ENCODE results near the gene SRCAP.

Gene SRCAP

DNA sequence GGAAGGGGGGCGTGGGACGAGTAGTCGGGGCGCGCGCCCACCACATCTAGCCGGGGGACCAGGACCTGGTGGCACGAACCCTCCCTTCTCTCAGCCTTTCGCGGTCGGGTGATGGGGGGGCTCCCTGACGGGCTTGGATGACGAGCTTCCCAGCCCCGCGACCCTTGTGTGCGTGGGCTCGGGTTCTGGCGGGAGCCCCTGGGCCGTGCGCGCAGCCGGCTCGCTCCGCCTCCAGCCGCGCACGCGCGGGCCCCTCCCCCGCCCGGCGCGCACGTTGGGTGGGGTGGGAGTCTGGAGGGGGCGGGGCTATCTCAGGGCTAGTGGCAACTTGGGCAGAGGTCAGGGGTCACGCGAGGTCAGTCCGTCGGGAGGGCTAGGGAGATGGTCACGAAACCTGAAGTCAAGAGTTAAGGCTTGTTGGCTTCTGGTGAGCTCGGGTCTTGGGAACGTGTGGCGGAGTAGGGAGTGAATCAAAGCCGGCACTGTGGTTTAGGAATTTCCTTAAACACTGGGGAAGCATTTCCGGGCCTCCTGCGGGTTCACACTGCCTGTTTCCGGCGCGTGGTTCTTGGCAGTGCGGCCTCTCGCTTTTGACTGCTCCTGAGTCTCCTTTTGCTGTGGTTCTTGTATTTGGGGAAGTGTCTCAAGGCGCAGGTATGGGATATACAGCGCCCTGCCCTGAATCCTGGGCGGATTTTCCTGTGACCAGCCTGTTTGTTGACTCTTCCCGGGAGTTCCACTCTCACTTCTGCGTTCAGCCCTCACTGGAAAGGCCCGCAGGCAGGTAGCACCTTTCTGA, at the start of gene SRCAP:
SRCAP (plus strand) TSS at position 356 of the 799 bp plus-strand sequence. CDS start 1,654 bp downstream, outside the sequence.
- DNase-seq: peak; percentile 95

DNA sequence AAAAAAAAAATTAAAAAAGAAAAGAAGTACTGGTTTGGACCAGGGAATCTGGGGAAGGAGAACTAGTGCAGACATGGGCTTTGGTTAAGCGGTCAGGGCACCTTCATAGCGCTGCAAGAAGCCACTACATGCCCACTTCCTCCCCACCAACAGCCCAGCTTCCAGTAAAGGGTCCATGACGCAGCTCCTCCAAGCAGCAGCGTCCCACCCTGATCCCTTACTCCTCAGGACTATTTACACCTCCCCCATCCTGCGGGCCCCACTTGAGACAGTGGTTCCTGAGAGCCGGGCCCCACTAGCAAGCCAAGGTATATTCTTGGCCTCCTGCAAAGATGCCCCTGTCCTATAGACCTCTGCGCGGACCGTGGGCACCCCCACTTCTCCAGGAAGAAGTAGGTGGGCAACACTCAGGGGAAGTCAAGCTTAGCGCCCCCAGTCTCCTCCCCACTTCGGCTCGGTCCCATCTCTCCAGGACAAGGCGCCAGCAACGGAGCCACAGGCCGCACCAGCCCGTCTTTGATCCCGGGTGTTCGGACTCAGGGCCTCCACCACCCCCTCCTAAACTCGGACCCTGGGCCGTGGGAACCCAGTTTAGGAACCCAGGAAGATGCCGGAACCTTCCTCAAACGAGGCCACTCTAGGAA, 49.1 kb upstream of the SRCAP start:
- peak; percentile 74 for DNase-seq

DNA sequence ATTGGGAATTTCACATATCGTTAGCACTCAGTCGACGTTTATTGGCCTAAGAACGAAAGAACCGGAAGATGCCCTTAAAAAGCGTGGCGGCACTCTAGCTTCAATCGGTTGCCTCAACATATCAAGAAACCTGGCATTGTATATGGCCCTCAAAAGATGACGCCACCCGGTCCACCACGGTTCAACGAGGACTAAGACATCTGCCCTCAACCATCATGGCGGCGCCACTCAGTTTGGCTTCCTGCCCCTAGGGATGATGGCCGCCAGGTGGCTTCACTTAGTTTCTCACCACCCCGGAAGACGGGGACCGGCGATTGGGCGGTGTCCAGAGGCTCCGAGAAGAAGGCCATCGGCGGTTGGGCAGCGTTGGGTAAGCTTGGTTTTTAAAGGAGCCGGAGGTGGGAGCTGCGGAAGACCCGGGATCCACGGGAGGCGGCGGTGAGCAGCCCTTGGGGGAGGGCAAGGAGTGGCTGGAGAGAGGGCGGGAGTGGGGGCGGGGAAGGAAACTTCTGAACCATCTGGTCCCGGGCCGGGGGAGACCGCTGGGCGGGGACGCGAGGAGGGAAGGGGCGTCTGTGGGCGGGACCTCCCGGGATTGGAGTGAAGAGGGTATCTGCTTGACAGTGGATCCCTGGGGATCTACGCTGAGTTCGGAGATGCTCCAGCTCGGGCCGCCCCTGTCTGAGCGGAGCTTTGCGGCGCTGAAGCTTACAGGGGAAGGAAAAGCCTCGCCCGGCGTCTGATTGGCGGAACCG, 48.4 kb upstream of the SRCAP start, which contains the start of gene PRR14:
PRR14 (plus strand) TSS at position 592 of the 755 bp plus-strand sequence. CDS start 686 bp downstream, outside the sequence.
- peak; percentile 100 for DNase-seq

DNA sequence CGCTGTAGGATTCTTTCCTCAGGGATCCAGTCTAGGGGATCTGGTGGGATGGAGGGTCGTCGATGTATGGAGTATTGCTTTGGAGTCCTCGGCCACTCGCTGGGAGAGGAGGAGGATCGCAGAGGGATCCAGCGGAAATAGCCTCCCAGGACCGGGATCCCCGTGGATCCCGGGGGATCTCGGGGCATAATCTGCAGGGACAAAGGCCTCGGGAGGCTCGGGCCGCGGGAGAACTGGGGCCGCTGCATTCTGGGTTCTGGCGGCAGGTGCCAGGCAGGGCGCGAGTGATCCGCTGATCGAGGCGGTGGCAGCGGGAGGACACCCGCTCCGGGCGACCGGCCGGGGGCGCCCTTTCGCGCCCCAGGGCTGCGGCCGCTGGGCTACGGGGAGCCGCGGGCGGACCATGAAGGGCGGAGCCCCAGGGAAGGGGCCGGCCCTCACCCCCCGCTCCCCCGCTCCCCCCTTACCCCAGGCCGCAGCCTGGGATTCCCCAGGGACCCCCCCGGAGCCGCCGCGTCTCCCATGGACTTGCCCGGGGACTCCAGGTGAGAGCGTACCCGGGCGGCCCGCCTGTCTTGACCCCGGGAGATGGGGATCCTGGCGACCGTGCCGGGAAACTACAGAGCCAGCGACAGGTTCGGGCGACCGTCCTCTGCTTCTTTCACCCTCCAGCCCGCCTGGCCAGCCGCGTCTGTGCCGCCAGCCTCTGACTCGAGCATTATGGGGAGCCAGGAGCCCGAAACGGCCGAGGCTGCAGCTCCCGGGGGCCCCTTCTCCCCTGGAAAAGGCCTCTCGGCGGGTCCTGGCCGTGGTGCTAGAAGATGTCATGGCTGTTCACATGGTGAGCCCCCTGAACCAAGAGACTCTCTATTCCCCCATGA, 47.6 kb upstream of the SRCAP start:
- DNase-seq: peak; percentile 91

DNA sequence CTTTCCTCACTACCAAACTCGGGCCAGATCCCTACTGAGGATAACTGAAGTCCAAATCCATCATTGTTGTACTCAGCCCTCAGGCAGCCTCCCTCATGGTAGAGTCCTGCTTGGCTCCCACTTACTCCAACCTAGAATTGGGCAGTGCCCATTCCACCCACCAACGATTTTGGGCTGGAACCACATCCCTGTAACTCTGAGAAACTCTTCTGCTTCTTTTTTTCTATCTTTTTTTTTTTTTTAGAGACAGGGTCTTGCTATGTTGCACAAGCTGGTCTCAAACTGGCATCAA, 47.0 kb upstream of the SRCAP start:
- no peak for DNase-seq

DNA sequence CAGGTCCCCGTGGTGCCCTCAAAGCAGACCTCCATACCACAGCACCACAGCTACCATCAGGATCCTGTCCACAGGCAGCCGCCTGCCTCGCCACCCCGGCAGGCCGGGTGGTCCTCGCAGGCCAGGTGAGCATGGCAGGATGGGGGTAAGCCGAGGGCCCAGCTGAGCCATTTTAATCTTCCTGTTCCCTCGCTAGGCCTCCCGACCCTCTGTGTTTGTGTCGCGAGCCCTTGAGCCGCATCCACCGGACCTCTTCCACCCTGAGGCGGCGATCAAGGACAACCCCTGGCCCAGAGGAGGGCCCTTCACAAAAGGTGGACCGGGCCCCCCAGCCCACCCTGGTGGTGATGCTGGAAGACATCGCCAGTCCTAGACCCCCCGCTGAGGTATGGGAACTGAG, 46.3 kb upstream of the SRCAP start:
- DNase-seq: no peak

DNA sequence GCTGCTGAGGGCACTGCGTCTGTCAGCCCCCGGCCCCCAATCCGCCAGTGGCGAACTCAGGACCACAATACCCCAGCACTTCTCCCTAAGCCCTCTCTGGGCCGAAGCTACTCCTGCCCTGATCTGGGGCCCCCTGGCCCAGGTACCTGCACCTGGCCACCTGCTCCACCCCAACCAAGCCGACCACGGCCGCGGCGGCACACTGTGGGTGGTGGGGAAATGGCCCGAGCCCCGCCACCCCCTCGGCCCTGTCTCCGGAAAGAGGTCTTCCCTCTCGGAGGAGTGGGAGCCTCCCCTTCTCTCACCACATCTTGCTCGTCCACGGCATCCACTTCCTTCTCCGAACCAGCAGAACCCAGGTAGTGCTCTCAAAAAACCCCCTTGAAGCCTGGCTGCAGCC, 44.1 kb upstream of the SRCAP start:
- DNase-seq: no peak

DNA sequence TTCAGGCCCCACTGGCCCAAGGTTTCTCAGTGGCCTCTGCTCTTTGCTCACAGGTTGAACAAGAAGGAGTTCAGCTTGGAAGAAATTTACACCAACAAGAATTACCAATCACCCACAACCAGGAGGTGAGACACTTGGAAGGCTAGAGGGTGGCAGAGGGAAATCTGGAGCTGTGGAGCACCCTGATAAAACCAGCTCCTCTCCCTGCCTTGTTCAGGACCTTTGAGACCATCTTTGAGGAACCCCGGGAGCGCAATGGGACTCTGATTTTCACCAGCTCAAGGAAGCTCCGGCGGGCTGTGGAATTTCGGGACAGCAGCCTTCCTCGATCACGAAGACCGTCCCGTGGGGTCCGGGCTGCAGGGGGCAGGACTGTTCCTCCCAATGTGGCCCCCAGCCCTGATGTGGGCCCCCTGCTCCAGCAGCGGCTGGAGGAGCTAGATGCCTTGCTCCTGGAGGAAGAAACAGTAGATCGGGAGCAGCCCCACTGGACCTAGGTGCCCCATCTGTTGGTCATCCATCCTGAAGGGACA, 43.1 kb upstream of the SRCAP start:
- no peak for DNase-seq

DNA sequence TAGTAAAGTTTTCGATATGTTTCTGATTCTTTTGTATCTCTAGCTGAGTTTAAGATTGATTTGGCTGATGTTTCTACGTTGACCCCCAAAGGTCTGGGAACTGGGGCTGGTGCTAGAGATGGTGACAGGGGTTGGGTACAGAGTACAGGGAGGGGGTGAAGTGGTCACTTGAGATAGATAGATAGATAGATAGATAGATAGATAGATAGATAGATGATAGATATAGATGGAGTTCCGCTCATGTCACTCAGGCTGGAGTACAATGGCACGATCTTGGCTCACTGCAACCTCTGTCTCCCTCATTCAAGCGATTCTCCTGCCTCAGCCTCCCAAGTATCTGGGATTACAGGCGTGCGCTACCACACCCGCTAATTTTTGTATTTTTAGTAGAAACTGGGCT, 42.6 kb upstream of the SRCAP start:
- no peak for DNase-seq

DNA sequence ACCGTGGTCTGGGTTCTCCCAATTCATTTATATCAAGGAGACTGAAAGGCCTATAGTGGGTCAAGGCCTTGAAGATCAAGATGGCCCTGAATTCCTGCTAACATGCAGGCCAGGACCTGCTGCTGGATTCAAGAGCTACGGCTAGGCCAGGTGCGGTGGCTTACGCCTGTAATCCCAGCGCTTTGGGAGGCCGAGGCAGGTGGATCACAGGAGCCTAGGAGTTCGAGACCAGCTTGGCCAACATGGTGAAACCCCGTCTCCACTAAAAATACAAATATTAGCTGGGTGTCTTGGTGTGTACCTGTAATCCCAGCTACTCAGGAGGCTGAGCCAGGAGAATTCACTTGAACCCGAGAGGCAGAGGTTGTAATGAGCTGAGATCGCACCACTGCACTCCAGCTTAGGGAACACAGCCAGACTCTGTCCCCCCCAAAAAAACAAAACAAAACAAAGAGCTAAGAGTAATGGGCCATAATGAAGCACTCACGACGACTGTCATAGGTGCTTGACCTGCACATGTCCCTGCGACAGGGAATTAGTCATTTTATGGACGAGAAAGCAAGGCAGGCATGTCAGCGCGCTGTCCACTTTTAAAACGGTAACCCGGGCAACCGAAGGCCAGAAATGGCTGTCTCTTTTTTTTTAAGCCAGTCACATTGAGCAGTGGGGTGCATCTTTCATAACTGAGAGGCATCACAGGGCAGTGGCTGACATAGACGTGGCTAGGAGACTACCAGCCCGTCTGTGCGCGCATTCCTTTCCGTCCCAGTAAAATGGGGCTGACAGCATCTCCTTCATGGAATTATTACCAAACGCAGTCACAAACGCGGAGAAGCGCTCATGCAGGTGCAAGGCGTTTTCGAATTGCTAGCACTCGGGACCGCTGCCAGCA, 41.8 kb upstream of the SRCAP start:
- no peak for DNase-seq

DNA sequence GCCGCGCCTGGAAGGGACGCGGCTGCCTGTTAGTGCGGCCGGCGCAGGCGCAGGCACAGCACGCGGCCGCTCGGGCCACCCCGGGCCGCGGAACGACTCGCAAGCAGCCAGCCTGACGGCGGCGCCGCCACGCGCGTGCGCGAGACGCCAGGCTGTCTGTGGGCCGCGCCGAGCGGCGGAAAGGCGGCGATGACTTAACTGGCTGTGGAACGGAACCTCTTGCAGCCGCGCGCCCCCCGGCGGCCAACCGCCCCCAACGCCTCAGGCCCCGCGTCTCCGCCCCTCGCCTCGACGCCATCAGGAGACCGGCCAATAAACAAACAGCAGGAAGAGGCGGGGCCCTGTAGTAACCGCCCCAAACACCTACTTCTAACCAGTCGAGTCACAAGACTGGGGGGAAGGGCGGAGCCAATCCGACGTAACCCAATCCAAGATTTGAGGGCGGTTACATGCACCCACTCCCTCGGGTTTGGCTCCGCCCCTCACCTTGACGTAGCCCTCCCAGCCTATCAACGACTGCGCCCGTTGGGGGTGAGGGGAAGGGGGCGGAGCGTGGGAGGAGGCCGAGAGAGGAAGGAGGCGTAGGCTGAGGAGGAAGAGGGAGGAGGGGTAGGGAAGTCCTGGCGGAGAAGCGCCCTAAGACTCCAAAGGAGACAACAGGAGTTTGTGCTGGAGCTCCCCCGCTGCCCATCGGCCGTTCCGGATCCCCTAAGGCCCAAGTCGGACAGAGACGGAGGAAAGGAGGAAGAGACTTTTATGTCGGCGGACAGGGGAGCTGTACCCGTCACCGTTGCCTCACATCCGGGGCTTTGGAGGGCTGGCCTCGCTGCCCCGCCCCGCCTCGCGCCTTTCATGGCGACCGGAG, 40.9 kb upstream of the SRCAP start, which contains the start of gene FBRS:
FBRS (plus strand) TSS at position 566 of the 865 bp plus-strand sequence. CDS start 1,088 bp downstream, outside the sequence.
- peak; percentile 100 for DNase-seq

DNA sequence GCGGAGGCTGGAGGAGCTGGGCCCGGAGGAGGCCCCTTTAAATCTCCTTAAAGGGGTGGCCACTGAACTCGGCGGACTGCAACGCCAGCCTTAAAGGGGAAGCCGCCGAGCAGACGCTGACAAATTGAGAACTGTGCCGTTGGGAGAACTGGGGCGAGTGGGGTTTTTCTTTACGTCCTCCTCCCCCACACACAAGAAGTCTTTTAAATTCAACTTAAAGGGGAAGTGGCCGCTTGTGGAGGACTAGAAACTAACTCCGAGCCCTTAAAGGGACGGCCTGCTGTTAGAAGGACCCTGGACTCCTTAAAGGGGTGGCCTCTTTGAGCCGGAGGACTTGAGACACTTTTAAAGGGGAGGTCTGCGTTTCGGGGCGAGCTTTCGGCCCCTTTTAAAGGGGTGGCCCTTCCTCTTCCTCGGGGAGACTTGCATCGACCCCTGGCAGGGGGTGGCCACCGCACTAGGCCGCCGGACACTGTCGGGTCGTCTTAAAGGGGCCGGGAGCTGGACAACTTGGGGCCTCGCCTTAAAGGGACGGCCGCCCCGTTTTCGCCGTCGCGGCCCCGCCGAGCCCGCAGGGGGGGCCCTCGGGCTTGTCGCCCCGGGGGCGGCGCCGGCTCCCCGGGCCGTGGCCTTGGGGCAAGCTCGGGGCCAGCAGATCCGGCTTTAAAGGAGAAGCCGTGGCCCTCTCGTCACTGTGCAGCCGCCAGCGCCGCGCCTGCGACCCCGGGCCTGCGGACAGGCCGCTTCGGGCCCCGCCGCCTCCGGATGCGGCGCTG, 40.1 kb upstream of the SRCAP start:
- peak; percentile 99 for DNase-seq

DNA sequence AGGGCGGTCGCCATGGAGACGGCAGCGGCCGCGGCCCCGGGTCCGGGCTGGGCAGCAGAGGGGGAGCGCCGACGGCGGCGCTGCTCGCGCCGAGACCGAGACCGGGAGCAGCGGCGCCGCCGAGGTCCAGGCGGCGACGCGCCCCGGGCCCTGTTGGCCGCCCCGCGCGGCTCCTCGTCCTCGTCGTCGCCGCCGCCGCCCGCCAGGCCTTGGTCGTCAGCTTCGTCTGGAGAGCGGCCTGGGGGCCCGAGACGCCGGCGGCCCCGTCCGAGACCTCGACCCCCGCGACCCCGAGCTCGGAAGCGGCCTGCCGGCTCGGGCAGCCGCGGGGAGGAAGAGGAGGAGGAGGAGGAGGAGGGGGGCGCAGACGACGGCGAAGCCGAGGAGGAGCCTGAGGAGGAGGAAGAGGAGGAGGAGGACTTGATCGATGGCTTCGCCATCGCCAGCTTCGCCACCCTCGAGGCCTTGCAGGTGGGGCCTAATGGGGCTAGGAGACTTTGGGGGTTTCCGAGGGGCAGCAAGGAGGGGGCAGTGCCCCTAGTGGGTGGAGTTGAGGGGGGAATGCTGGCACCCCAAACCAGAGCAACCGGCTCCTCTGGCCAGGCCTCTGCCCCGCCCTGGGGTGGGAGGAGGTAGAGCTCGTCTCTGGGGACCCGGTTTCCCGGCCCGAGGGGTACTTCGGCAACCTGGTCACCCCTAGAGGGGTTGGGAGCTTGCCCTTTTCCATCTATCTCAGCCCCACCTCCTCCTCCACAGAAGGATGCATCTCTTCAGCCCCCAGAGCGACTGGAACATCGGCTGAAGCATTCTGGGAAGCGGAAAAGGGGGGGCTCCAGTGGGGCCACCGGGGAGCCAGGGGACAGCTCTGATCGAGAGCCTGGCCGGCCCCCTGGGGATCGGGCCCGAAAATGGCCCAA, 39.2 kb upstream of the SRCAP start:
- peak; percentile 48 for DNase-seq

DNA sequence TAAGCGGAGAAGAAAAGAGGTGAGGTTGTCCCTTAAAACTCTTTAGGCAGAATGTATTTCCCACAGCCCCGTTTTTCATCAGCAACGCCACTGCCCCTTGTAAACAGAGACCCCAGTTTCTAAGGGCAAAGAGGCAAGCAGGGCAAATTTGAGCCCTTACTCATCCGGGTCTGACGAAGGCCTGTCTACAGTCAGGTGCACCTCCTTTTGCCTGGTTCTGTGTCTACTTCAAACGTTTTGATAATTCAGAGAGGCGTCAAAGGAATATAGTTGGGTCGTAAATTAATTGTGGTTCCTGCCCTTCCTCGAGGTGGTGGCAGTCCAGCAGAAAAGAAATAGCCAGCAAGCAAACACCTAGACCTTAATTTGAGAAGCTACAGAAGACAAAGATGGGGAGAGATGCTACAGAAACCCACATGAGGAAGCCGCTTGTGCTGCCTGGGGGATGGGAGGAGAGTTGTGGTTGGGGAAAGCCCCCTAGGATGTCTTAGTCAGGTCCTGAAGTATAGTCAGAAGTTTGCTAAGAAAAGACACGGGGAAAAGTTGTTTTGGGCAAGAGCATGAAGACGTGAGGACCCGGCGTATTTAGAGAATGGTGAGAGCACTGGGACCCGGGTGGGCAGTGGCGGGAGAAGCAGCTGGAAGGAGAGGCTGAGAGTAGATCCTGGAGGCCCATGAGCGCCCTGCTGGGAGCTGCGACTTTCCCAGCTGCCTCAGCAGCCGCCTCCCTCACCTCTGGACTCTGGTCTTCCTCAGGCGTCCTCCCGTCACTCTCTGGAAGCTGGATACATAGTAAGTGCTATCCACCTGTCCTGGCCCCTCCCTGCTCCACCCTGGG, 38.3 kb upstream of the SRCAP start:
- DNase-seq: peak; percentile 68

DNA sequence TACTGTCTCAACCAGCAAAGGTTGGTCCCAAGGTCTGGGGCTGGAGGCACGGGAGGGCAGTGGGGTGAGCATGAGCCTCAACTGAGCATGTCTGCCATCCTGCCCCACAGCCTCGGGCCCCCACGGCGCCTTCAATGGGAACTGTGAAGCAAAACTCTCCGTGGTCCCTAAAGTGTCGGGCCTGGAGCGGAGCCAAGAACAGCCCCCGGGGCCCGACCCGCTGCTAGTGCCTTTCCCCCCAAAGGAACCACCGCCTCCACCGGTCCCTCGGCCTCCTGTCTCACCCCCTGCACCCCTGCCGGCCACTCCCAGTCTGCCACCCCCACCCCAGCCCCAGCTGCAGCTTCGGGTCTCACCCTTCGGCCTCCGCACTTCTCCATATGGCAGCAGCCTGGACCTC, 36.5 kb upstream of the SRCAP start:
- DNase-seq: no peak

DNA sequence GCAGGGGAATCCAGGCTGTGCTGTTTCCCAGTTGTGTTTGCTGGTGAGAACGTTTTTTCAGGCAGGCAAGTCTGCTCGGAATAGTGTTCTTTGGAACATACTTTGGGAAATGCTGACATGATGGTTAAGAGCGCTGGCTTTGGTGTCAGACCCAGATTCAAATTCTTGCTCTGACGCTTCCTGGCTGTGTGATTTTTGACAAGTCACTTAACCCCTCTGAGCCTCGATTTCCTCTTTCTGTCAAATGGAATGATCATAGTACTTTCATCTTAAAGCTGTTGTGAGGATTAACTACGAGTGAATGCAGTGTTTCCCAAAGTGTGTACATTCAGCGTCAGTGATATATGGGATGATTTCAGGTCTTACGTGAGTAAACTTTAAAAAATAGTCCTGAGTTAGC, 35.9 kb upstream of the SRCAP start:
- DNase-seq: no peak

DNA sequence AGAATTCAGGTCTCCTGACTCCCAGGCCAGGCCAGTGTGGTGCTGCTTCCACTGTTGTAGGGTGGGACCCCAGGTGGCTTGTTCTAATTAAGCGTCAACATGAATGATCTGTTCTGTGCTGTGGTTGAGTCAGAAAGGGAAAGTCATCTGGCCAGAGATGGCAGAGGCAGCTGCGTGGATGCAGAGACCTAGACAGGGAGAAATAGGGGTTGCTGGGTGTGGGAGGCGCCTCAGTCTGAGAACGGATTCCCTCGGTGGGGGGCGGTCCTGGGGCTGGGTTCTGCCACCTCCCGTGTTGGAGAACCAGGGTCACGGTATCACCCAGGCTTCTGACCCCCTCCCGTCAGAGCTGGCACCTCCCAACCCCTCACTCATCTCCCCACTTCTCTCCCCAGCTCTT, 35.2 kb upstream of the SRCAP start:
- no peak for DNase-seq
